Thyroid gland (tissue), 4 donors: ENCODE results near the gene INO80C.

ENCODE experiments used
- CTCF ChIP-seq, 6 experiments: fragments of 200-600 bp in 3 of 6; fragments of 450-650 bp in 3 of 6; sonication (generic) in 3 of 6; IDR thresholded peaks; one replicate each; pipeline ENCODE4 v1.5.1; 2016 to 2019; ENCODE audit warnings: antibody characterized with exemption in 6 of 6, mild to moderate bottlenecking in 2 of 6, inconsistent platforms in 1 of 6, moderate library complexity in 1 of 6
- POLR2A ChIP-seq, 2 donors: fragments of 450-650 bp; IDR thresholded peaks; one replicate each; pipeline ENCODE4 v1.6.1; 2017; ENCODE audit warnings: antibody characterized with exemption in 2 of 2, mild to moderate bottlenecking in 2 of 2, moderate library complexity in 1 of 2

- no peak for TF ChIP-seq CTCF (IDR thresholded peaks at IDR 0.05)
- no peak for TF ChIP-seq POLR2A (IDR thresholded peaks at IDR 0.05)
Measured at GRCh38 chr18:35463827-35464226, 33.9 kb downstream of the INO80C start.
